Natural killer cell treated with Interleukin-12 subunit alpha and Interleukin-12 subunit beta and Interleukin-15 and Interleukin-18, amount 100 ng/mL, for 72 hours (primary cell): ENCODE data around the gene TMEM212. TPM values are rescaled to one million over a fixed set of nuclear protein-coding genes. Genes with fewer than 3 reads are reported as not detected.
"Not testable (repeated sequence)": the region's sequence is repeated elsewhere in the genome, so short reads cannot be mapped to it uniquely, and the experiment has no call there.

Experiments used
- ATAC-seq, 2 donors: fragments of 150-1000 bp; cut with Tn5 transposase in 1 of 2; sonication (Bioruptor Pico), chemical (Tn5 transposase) in 1 of 2; 2 replicates each; pipeline ENCODE4 v1.10.0; 2021
- DNase-seq: peaks from one replicate; pipeline ENCODE4 v3.0.0; 2022; ENCODE audit warnings: low spot score
- H3K27ac Mint-ChIP-seq, 2 donors: 1 replicate in 1 of 2; 2 replicates in 1 of 2; pipeline ENCODE4 v1.8.0; 2022; ENCODE audit warnings: mixed read lengths in 2 of 2, mild to moderate bottlenecking in 1 of 2, moderate library complexity in 1 of 2
- H3K27me3 Mint-ChIP-seq, 2 donors: 1 replicate in 1 of 2; 2 replicates in 1 of 2; pipeline ENCODE4 v1.8.0; 2022; ENCODE audit warnings: mixed read lengths in 2 of 2
- H3K36me3 Mint-ChIP-seq: one replicate; pipeline ENCODE4 v1.8.0; 2022; ENCODE audit warnings: mixed read lengths
- H3K4me1 Mint-ChIP-seq, 2 donors: 1 replicate in 1 of 2; 2 replicates in 1 of 2; pipeline ENCODE4 v1.8.0; 2022; ENCODE audit warnings: low read depth in 2 of 2, mixed read lengths in 2 of 2, mild to moderate bottlenecking in 1 of 2
- H3K4me3 Mint-ChIP-seq: one replicate; pipeline ENCODE4 v1.8.0; 2022; ENCODE audit warnings: mixed read lengths
- H3K9me3 Mint-ChIP-seq: 2 replicates; pipeline ENCODE4 v1.8.0; 2022; ENCODE audit warnings: mixed read lengths
- total RNA-seq, 2 donors: library from RNA; stranded (reverse); gene quantifications; one replicate each; pipeline ENCODE4 v1.2.3, GENCODE V29; 2022

TMEM212 gene
- total RNA-seq, 2 donors from 2014 or later: not detected

GRCh38 chr3:171883257-171883892 lies 40.2 kb downstream of the TMEM212 start:
- peaks cover 0 to 1% of the 10 kb centered on the region in 2 donors for H3K4me1 Mint-ChIP-seq
- no peak overlapping the region for H3K4me3 Mint-ChIP-seq
- ATAC-seq: no peak
- DNase-seq: no peak
- H3K27me3 Mint-ChIP-seq: peaks cover 6 to 11% of the 10 kb centered on the region in 2 donors
- no peaks in the 10 kb centered on the region for H3K9me3 Mint-ChIP-seq
- H3K27ac Mint-ChIP-seq: no peak overlapping the region
- no peaks in the 10 kb centered on the region for H3K36me3 Mint-ChIP-seq

GRCh38 chr3:171883893-171884279 lies 40.7 kb downstream of the TMEM212 start:
- no peaks in the 10 kb centered on the region for H3K36me3 Mint-ChIP-seq
- no peak overlapping the region for H3K27ac Mint-ChIP-seq
- no peak overlapping the region for H3K4me3 Mint-ChIP-seq
- H3K27me3 Mint-ChIP-seq: peaks cover 3 to 11% of the 10 kb centered on the region in 2 donors
- H3K9me3 Mint-ChIP-seq: no peaks in the 10 kb centered on the region
- H3K4me1 Mint-ChIP-seq: no peaks in the 10 kb centered on the region
- DNase-seq (no peak), ATAC-seq (no peak)

GRCh38 chr3:171888466-171888865 lies 45.3 kb downstream of the TMEM212 start:
- DNase-seq (no peak), ATAC-seq (no peak)
- H3K36me3 Mint-ChIP-seq: no peaks in the 10 kb centered on the region
- H3K4me3 Mint-ChIP-seq: no peak overlapping the region
- H3K4me1 Mint-ChIP-seq: no peaks in the 10 kb centered on the region
- H3K9me3 Mint-ChIP-seq: no peaks in the 10 kb centered on the region
- no peak overlapping the region for H3K27ac Mint-ChIP-seq
- peaks cover 6 to 11% of the 10 kb centered on the region in 2 donors for H3K27me3 Mint-ChIP-seq

GRCh38 chr3:171890398-171890797 lies 47.2 kb downstream of the TMEM212 start:
- H3K9me3 Mint-ChIP-seq: no peaks in the 10 kb centered on the region
- peak in 1 of 2 donors; percentile 58 for ATAC-seq
- H3K36me3 Mint-ChIP-seq: no peaks in the 10 kb centered on the region
- no peak overlapping the region for H3K4me3 Mint-ChIP-seq
- H3K27ac Mint-ChIP-seq: peak overlapping the region in 1 of 2 donors; percentile 16
- no peak for DNase-seq
- H3K27me3 Mint-ChIP-seq: peaks cover 7 to 12% of the 10 kb centered on the region in 2 donors
- no peaks in the 10 kb centered on the region for H3K4me1 Mint-ChIP-seq

GRCh38 chr3:171892457-171892856 lies 49.3 kb downstream of the TMEM212 start:
- Mint-ChIP-seq H3K4me1 (no peaks in the 10 kb centered on the region), H3K4me3 (no peak overlapping the region), H3K9me3 (no peaks in the 10 kb centered on the region), H3K27me3 (peaks cover 14 to 15% of the 10 kb centered on the region in 2 donors), H3K27ac (no peak overlapping the region), H3K36me3 (no peaks in the 10 kb centered on the region)
- DNase-seq (no peak), ATAC-seq (no peak)

GRCh38 chr3:171895291-171895690 lies 52.1 kb downstream of the TMEM212 start:
- Mint-ChIP-seq H3K4me3 (no peak overlapping the region), H3K4me1 (peaks cover 0 to 4% of the 10 kb centered on the region in 2 donors), H3K36me3 (no peaks in the 10 kb centered on the region), H3K27me3 (peaks cover 14 to 15% of the 10 kb centered on the region in 2 donors), H3K9me3 (no peaks in the 10 kb centered on the region), H3K27ac (no peak overlapping the region)
- ATAC-seq (no peak), DNase-seq (no peak)

- no peak overlapping the region for H3K4me3 Mint-ChIP-seq
Observed at GRCh38 chr3:171895900-171896299, 52.8 kb downstream of the TMEM212 start.

GRCh38 chr3:171896316-171896715 lies 53.2 kb downstream of the TMEM212 start:
- DNase-seq: no peak
- H3K9me3 Mint-ChIP-seq: no peaks in the 10 kb centered on the region
- peaks cover 14 to 15% of the 10 kb centered on the region in 2 donors for H3K27me3 Mint-ChIP-seq
- H3K4me3 Mint-ChIP-seq: no peak overlapping the region
- no peak overlapping the region for H3K27ac Mint-ChIP-seq
- peaks cover 7 to 14% of the 10 kb centered on the region in 2 donors for H3K4me1 Mint-ChIP-seq
- H3K36me3 Mint-ChIP-seq: no peaks in the 10 kb centered on the region
- ATAC-seq: no peak

More at GRCh38 chr3:171895900-171896299, 52.8 kb downstream of the TMEM212 start:
- H3K27ac Mint-ChIP-seq: no peak overlapping the region
- H3K27me3 Mint-ChIP-seq: peaks cover 14 to 15% of the 10 kb centered on the region in 2 donors
- no peaks in the 10 kb centered on the region for H3K9me3 Mint-ChIP-seq
- no peak for ATAC-seq
- DNase-seq: no peak
- peaks cover 3 to 10% of the 10 kb centered on the region in 2 donors for H3K4me1 Mint-ChIP-seq
- no peaks in the 10 kb centered on the region for H3K36me3 Mint-ChIP-seq

GRCh38 chr3:171898192-171898591 lies 55.0 kb downstream of the TMEM212 start:
- H3K27me3 Mint-ChIP-seq: peaks cover 13 to 15% of the 10 kb centered on the region in 2 donors
- ATAC-seq (no peak), DNase-seq (no peak)
- peaks cover 15 to 23% of the 10 kb centered on the region in 2 donors for H3K4me1 Mint-ChIP-seq
- no peak overlapping the region for H3K27ac Mint-ChIP-seq
- H3K4me3 Mint-ChIP-seq: no peak overlapping the region
- no peaks in the 10 kb centered on the region for H3K36me3 Mint-ChIP-seq
- H3K9me3 Mint-ChIP-seq: no peaks in the 10 kb centered on the region

GRCh38 chr3:171900446-171900845 lies 57.3 kb downstream of the TMEM212 start:
- no peak overlapping the region for H3K4me3 Mint-ChIP-seq
- no peak for DNase-seq
- no peaks in the 10 kb centered on the region for H3K36me3 Mint-ChIP-seq
- no peak for ATAC-seq
- no peak overlapping the region for H3K27ac Mint-ChIP-seq
- H3K9me3 Mint-ChIP-seq: no peaks in the 10 kb centered on the region
- peaks cover 15 to 23% of the 10 kb centered on the region in 2 donors for H3K4me1 Mint-ChIP-seq
- peaks cover 7 to 11% of the 10 kb centered on the region in 2 donors for H3K27me3 Mint-ChIP-seq

GRCh38 chr3:171901615-171902312 lies 58.6 kb downstream of the TMEM212 start:
- Mint-ChIP-seq H3K4me3 (no peak overlapping the region), H3K27ac (peak overlapping the region in 1 of 2 donors; percentile 4), H3K9me3 (no peaks in the 10 kb centered on the region), H3K27me3 (peaks cover 0 to 7% of the 10 kb centered on the region in 2 donors), H3K4me1 (peaks cover 15 to 23% of the 10 kb centered on the region in 2 donors), H3K36me3 (no peaks in the 10 kb centered on the region)
- DNase-seq: no peak
- peak; percentile 66 to 84 for ATAC-seq

- peaks cover 15 to 23% of the 10 kb centered on the region in 2 donors for H3K4me1 Mint-ChIP-seq
- DNase-seq (no peak), ATAC-seq (no peak)
- no peak overlapping the region for H3K4me3 Mint-ChIP-seq
- H3K9me3 Mint-ChIP-seq: no peaks in the 10 kb centered on the region
- H3K27ac Mint-ChIP-seq: no peak overlapping the region
- H3K36me3 Mint-ChIP-seq: no peaks in the 10 kb centered on the region
- H3K27me3 Mint-ChIP-seq: peaks cover 0 to 5% of the 10 kb centered on the region in 2 donors
Observed at GRCh38 chr3:171904829-171905228, 61.7 kb downstream of the TMEM212 start.

- H3K4me3 Mint-ChIP-seq, ATAC-seq, DNase-seq, H3K9me3 Mint-ChIP-seq, H3K4me1 Mint-ChIP-seq, H3K27me3 Mint-ChIP-seq, H3K36me3 Mint-ChIP-seq, H3K27ac Mint-ChIP-seq: not testable (repeated sequence)
Observed at GRCh38 chr3:171906503-171906902, 63.4 kb downstream of the TMEM212 start.

- Mint-ChIP-seq H3K4me3 (no peak overlapping the region), H3K27me3 (peaks cover 0 to 5% of the 10 kb centered on the region in 2 donors), H3K9me3 (peaks cover 3% of the 10 kb centered on the region), H3K27ac (no peak overlapping the region), H3K4me1 (peaks cover under 1 to 2% of the 10 kb centered on the region in 2 donors), H3K36me3 (no peaks in the 10 kb centered on the region)
- DNase-seq (no peak), ATAC-seq (no peak)
Observed at GRCh38 chr3:171906951-171907676, 64.0 kb downstream of the TMEM212 start.
